PC-3 (cell line): Measurements from ENCODE around the gene RAB5IF. TPM values are rescaled to one million over a fixed set of nuclear protein-coding genes. Genes with fewer than 3 reads are reported as not detected.

Experiments
- ATAC-seq: fragments of 200-7000 bp; cut with Tn5 transposase; 2 replicates; pipeline ENCODE4 v1.9.1; 2020; ENCODE audit warnings: mild to moderate bottlenecking, moderate library complexity
- BruUV-seq: library from RNA; stranded (reverse); fragments of 400-500 nt; replicated peaks from 2 replicates; lab custom pipeline; 2021; lab: Mats Ljungman, UMichigan
- CTCF ChIA-PET: fragments of 300-600 bp; sonication (Branson Sonifier 250); formaldehyde crosslinking; loops from one replicate; lab custom pipeline; 2022; ENCODE audit warnings: antibody characterized with exemption; lab: Charles Lee
- POLR2A ChIA-PET: fragments of 300-600 bp; sonication (Branson Sonifier 250); formaldehyde crosslinking; loops from one replicate; lab custom pipeline; 2022; ENCODE audit warnings: antibody characterized with exemption; ENCODE audit not compliant: unreplicated experiment; lab: Charles Lee
- DNase-seq: peaks from one replicate; pipeline ENCODE4 v3.0.0-alpha.2; 2015
- H2AFZ ChIP-seq: fragments of 300-600 bp; sonication (generic); 2 replicates; pipeline ENCODE4 v1.6.0; 2016; ENCODE audit warnings: antibody characterized with exemption, low read length
- H3F3A ChIP-seq: fragments of 300-600 bp; sonication (generic); one replicate; pipeline ENCODE4 v1.6.0; 2017; ENCODE audit warnings: antibody characterized with exemption, low read length, control low read depth, mild to moderate bottlenecking; ENCODE audit not compliant: unreplicated experiment
- H3K27ac ChIP-seq: fragments of 300-600 bp; sonication (generic); 2 replicates; pipeline ENCODE4 v1.5.1; 2016; ENCODE audit warnings: mild to moderate bottlenecking, low read length
- H3K27me3 ChIP-seq: fragments of 300-600 bp; sonication (generic); 2 replicates; pipeline ENCODE4 v1.6.1; 2016; ENCODE audit warnings: low read length, mixed read lengths
- H3K36me3 ChIP-seq: fragments of 300-600 bp; sonication (generic); 2 replicates; pipeline ENCODE4 v1.6.1; 2016; ENCODE audit warnings: low read depth, mixed run types, low read length, mixed read lengths
- H3K4me1 ChIP-seq: fragments of 300-600 bp; sonication (generic); 2 replicates; pipeline ENCODE4 v1.5.1; 2016; ENCODE audit warnings: low read length; ENCODE audit not compliant: insufficient read depth
- H3K4me2 ChIP-seq: fragments of 300-600 bp; sonication (generic); 2 replicates; pipeline ENCODE4 v1.6.0; 2016; ENCODE audit warnings: low read length
- H3K4me3 ChIP-seq: fragments of 300-600 bp; sonication (generic); 2 replicates; pipeline ENCODE4 v1.5.1; 2016; ENCODE audit warnings: mild to moderate bottlenecking, low read length, mixed read lengths
- H3K79me2 ChIP-seq: fragments of 300-600 bp; sonication (generic); 2 replicates; pipeline ENCODE4 v1.6.1; 2017; ENCODE audit warnings: low read length, mixed read lengths
- H3K9ac ChIP-seq: fragments of 300-600 bp; sonication (generic); 2 replicates; pipeline ENCODE4 v1.6.0; 2016; ENCODE audit warnings: mild to moderate bottlenecking, low read length
- H3K9me2 ChIP-seq: fragments of 300-600 bp; sonication (generic); replicated peaks from 2 replicates; pipeline ENCODE4 v1.6.1; 2016; ENCODE audit warnings: mixed run types, low read length, mixed read lengths
- H3K9me3 ChIP-seq: fragments of 300-600 bp; sonication (generic); 2 replicates; pipeline ENCODE4 v1.6.1; 2016; ENCODE audit warnings: low read length, mixed read lengths
- H4K20me1 ChIP-seq: fragments of 300-600 bp; sonication (generic); 2 replicates; pipeline ENCODE4 v1.6.1; 2016; ENCODE audit warnings: low read length, mixed read lengths
- CTCF ChIP-seq: fragments of 300-600 bp; sonication (generic); conservative IDR thresholded peaks from 2 replicates; pipeline ENCODE4 v1.5.1; 2017; ENCODE audit warnings: antibody characterized with exemption, low read depth, mild to moderate bottlenecking, low read length
- EZH2 ChIP-seq: fragments of 300-600 bp; sonication (generic); IDR thresholded peaks from one replicate; pipeline ENCODE4 v1.6.1; 2017; ENCODE audit warnings: antibody characterized with exemption, mild to moderate bottlenecking, low read length; ENCODE audit not compliant: unreplicated experiment
- EZH2phosphoT487 ChIP-seq: fragments of 300-600 bp; sonication (generic); IDR thresholded peaks from 2 replicates; pipeline ENCODE4 v1.6.1; 2018; ENCODE audit warnings: mild to moderate bottlenecking, antibody characterized with exemption, low read length, borderline replicate concordance
- intact Hi-C: fragments of 100-400 bp; cut with micrococcal nuclease; formaldehyde crosslinking; loops from 2 replicates; pipeline ENCODE4 v1.9.0; 2023
- total RNA-seq: library from RNA; depleted of rRNA; stranded (reverse); fragments of >200 nt; gene quantifications from 2 replicates; pipeline ENCODE4 v1.2.3, GENCODE V29; 2014

RAB5IF gene
- total RNA-seq, 1 experiment from 2014 or later, result 217 TPM

GRCh38 chr20:36573798-36574365, 31.7 kb upstream of the RAB5IF start:
- no TSS peak for BruUV-seq
- no peaks in the 10 kb centered on the region for H4K20me1 ChIP-seq
- no peaks in the 10 kb centered on the region for H3F3A ChIP-seq
- H3K4me3 ChIP-seq, result peak overlapping the region; percentile 87
- H3K36me3 ChIP-seq, result peaks cover 3% of the 10 kb centered on the region; the same call in 1 of the 2 replicates
- POLR2A ChIA-PET, result no interaction called here
- no peaks in the 10 kb centered on the region for H3K9me2 ChIP-seq
- CTCF ChIA-PET, result no interaction called here
- H3K9me3 ChIP-seq, result no peaks in the 10 kb centered on the region
- H3K9ac ChIP-seq, result peak overlapping the region; percentile 84
- H3K27me3 ChIP-seq, result no peaks in the 10 kb centered on the region
- no peak for DNase-seq
- peak overlapping the region; percentile 82 for H2AFZ ChIP-seq
- peaks cover 32% of the 10 kb centered on the region for H3K79me2 ChIP-seq
- no peak; the same call in 1 of the 2 replicates for ATAC-seq
- no peak overlapping the region; the same call in 1 of the 2 replicates for H3K27ac ChIP-seq
- H3K4me1 ChIP-seq, result peaks cover 17% of the 10 kb centered on the region
- peak overlapping the region; percentile 98 for H3K4me2 ChIP-seq
- intact Hi-C loops, result no loop called here
- TF ChIP-seq CTCF (no peak), EZH2phosphoT487 (no peak), EZH2 (no peak)

- no peaks in the 10 kb centered on the region for H3K27me3 ChIP-seq
- peak overlapping the region; percentile 16; the same call in 1 of the 2 replicates for H3K27ac ChIP-seq
- ChIA-PET POLR2A (no interaction called here), CTCF (no interaction called here)
- H3K4me1 ChIP-seq, result peaks cover 17% of the 10 kb centered on the region
- no TSS peak for BruUV-seq
- peak overlapping the region; percentile 98 for H3K4me2 ChIP-seq
- no peaks in the 10 kb centered on the region for H4K20me1 ChIP-seq
- TF ChIP-seq EZH2phosphoT487, result no peak
- TF ChIP-seq EZH2, result no peak
- no peak for TF ChIP-seq CTCF
- DNase-seq, result peak; percentile 46
- H3K79me2 ChIP-seq, result peaks cover 32% of the 10 kb centered on the region
- peak overlapping the region; percentile 84 for H3K9ac ChIP-seq
- ATAC-seq, result peak; percentile 40
- peak overlapping the region; percentile 87 for H3K4me3 ChIP-seq
- intact Hi-C loops, result no loop called here
- H2AFZ ChIP-seq, result peak overlapping the region; percentile 98
- no peaks in the 10 kb centered on the region for H3K9me2 ChIP-seq
- H3K9me3 ChIP-seq, result no peaks in the 10 kb centered on the region
- peaks cover 5% of the 10 kb centered on the region; the same call in 1 of the 2 replicates for H3K36me3 ChIP-seq
- H3F3A ChIP-seq, result no peaks in the 10 kb centered on the region
Measured at GRCh38 chr20:36574366-36575135, 31.0 kb upstream of the RAB5IF start.

- H3K36me3 ChIP-seq, result peaks cover 8% of the 10 kb centered on the region; the same call in 1 of the 2 replicates
- ChIA-PET POLR2A (no interaction called here), CTCF (interaction anchor here (0.6 to 0.7 kb wide), 3 partner anchors 19 to 170 kb away, joined by 3 read pairs; partner anchors contain the start of gene RAB5IF)
- no peak overlapping the region for H3K9ac ChIP-seq
- no peak overlapping the region for H2AFZ ChIP-seq
- H3K9me3 ChIP-seq, result no peaks in the 10 kb centered on the region
- H3K4me1 ChIP-seq, result peaks cover 17% of the 10 kb centered on the region
- no peaks in the 10 kb centered on the region for H3F3A ChIP-seq
- intact Hi-C loops, result no loop called here
- BruUV-seq, result no TSS peak
- H3K27ac ChIP-seq, result no peak overlapping the region
- peaks cover 32% of the 10 kb centered on the region for H3K79me2 ChIP-seq
- H3K4me3 ChIP-seq, result no peak overlapping the region
- no peaks in the 10 kb centered on the region for H3K27me3 ChIP-seq
- no peak for DNase-seq
- H3K9me2 ChIP-seq, result no peaks in the 10 kb centered on the region
- TF ChIP-seq EZH2, result no peak
- no peak for TF ChIP-seq EZH2phosphoT487
- TF ChIP-seq CTCF, result no peak
- no peaks in the 10 kb centered on the region for H4K20me1 ChIP-seq
- ATAC-seq, result no peak
- H3K4me2 ChIP-seq, result peak overlapping the region; percentile 98; the same call in 1 of the 2 replicates
Measured at GRCh38 chr20:36576081-36576445, 29.5 kb upstream of the RAB5IF start.
